Stimulated activated CD4-positive, alpha-beta T cell treated with anti-CD3 and anti-CD28 coated beads, Interleukin-4, amount 100 ng/mL, for 1 hour (primary cell): ENCODE measurements around the gene CLTCL1.

ENCODE experiments used
- DNase-seq: peaks from one replicate; pipeline ENCODE4 v3.0.0-alpha.2; 2020

Gene CLTCL1

GRCh38 chr22:19148417-19149046 is 143.0 kb downstream of the CLTCL1 start:
- DNase-seq, result no peak

DNA sequence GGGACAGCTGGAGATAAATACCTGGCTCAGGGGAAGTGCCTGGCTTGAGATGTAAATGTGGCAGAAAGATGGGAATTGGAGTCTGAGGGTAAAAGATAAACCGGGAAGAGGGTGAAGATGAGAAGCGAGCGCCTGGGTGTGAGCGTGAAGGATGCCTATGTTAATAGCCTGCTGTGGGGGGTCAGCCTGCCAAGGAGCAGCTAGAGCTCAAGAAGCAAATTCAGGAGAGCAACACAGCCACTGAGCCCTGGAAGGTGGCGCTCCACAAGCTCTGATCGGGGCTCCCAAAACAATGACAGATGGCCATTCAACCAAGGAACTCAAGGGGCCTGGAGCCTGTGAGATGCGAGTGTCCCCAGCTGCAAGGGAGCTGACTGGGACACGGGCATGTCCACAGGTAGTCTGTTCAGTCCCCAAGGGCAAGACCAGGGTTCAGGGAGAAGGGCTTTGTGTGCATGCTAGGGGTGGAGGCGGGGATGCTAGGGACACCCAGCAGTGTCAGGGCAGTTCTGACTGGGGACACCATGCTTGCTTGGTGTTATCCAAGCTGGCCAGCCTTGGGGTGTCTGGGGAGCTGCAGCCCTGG is 144.2 kb downstream of the CLTCL1 start:
- DNase-seq, result no peak

DNA sequence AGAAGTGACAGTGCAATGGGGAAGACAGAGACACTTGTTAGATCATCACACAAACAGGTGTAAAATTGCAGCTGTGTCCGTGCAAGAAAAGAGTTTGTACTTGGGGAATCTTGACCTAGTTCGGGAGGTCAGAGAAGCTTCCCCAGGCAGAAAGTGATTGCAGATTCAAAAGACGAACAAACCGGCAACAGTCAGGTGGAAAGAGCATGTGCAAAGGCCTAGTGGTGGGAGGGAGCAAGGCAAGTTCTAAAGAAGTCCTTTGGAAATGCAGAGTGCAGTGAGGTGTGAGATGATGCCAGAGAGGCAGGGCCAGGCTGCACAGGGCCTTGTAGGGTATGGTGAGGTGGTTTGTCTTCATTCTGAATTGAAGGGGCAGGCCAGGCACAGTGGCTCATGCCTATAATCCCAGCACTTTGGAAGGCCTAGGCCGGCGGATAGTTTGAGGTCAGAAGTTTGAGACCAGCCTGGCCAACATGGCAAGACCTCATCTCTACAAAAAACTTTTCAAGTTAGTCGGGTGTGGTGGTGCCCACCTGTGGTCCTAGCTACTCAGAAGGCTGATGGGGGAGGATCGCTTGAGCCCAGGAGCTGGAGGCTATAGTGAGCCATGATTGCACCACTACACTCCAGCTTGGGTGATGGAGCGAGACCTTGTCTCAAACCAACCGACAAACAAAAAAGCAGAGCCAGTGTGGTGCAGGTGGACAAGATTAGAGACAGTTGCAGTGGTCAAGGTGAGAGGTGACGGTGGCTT is 145.1 kb downstream of the CLTCL1 start:
- DNase-seq, result no peak

GRCh38 chr22:19143967-19144400 is 147.5 kb downstream of the CLTCL1 start:
- peak; percentile 22 for DNase-seq

GRCh38 chr22:19143212-19143611 is 148.3 kb downstream of the CLTCL1 start:
- no peak for DNase-seq

GRCh38 chr22:19142394-19142793 is 149.1 kb downstream of the CLTCL1 start:
- DNase-seq, result no peak

DNA sequence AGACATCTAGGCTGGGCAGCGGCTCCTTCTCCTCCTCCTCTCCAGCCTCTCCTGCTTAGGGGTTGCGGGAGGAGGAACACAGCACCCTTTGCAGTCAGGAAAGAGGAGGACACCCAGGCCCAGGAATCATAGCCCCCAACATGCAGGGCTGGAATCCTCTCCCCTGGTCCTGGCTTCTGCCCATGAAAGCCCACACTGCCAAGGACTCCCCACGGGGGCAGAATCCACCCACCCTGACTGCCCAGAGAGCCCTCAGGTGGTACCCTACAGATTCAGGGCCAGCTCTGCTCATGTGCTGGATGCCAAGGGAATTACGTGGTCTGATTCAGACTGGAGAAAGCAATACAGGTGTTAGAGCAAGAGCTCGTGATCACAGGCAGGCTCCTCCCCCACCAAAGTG is 151.5 kb downstream of the CLTCL1 start:
- no peak for DNase-seq

DNA sequence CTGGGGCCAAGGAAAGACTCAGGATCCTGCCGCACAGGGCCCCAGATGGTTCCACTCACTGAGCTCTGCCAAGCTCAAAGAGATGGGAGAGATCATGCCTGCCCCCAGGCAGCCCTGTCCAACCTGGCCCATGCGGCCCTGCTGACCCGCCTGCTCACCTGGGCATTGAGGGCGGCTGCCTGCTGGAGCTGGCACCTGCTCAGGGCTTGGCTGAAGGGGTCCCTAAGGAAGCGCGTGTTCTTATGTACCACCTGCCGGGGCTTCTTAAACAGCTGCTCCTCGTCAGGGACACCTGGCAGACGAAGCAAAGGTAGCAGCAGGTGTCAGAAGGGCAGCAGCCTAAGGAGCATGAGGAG is 152.5 kb downstream of the CLTCL1 start:
- DNase-seq, result no peak

- DNase-seq, result no peak
These were observed 153.1 kb downstream of the CLTCL1 start for GRCh38 chr22:19138217-19139000.

GRCh38 chr22:19137384-19138216 is 153.9 kb downstream of the CLTCL1 start:
- no peak for DNase-seq

DNA sequence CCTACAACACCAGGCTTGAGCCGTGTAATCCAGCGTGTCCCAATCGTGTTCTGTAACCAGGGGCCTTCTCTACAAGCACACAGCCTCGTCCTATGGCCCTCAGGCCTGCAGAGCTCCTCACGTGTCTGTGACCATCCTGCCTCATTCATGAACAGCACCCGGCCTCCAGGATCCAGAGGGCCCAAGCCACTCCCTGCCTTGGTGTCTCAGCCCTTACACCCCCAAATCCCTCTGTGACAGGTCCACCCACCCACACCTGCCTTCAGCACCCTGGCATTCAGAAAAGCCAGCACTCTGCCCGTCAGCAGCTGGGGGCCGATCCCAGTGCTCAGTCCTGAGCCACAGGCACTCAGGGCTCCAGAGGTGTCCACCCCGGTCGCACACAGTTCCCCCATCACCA is 154.6 kb downstream of the CLTCL1 start:
- DNase-seq, result no peak

GRCh38 chr22:19134874-19135273 is 156.6 kb downstream of the CLTCL1 start:
- DNase-seq, result no peak

- no peak for DNase-seq
These were observed 157.2 kb downstream of the CLTCL1 start for GRCh38 chr22:19134176-19134831.

- DNase-seq, result no peak
These were observed 158.0 kb downstream of the CLTCL1 start for GRCh38 chr22:19133561-19133960.

- DNase-seq, result no peak
These were observed 158.7 kb downstream of the CLTCL1 start for GRCh38 chr22:19132693-19133400.

DNA sequence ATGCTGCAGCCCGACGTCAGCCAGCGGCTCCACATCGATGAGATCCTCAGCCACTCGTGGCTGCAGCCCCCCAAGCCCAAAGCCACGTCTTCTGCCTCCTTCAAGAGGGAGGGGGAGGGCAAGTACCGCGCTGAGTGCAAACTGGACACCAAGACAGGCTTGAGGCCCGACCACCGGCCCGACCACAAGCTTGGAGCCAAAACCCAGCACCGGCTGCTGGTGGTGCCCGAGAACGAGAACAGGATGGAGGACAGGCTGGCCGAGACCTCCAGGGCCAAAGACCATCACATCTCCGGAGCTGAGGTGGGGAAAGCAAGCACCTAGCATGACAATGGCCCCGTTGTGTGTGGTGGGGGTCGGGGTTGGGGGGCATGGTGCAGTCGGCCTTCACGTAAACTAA is 159.4 kb downstream of the CLTCL1 start:
- no peak for DNase-seq

DNA sequence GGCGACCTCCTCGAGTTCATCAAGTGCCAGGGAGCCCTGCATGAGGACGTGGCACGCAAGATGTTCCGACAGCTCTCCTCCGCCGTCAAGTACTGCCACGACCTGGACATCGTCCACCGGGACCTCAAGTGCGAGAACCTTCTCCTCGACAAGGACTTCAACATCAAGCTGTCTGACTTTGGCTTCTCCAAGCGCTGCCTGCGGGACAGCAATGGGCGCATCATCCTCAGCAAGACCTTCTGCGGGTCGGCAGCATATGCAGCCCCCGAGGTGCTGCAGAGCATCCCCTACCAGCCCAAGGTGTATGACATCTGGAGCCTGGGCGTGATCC is 159.9 kb downstream of the CLTCL1 start:
- DNase-seq, result no peak

DNA sequence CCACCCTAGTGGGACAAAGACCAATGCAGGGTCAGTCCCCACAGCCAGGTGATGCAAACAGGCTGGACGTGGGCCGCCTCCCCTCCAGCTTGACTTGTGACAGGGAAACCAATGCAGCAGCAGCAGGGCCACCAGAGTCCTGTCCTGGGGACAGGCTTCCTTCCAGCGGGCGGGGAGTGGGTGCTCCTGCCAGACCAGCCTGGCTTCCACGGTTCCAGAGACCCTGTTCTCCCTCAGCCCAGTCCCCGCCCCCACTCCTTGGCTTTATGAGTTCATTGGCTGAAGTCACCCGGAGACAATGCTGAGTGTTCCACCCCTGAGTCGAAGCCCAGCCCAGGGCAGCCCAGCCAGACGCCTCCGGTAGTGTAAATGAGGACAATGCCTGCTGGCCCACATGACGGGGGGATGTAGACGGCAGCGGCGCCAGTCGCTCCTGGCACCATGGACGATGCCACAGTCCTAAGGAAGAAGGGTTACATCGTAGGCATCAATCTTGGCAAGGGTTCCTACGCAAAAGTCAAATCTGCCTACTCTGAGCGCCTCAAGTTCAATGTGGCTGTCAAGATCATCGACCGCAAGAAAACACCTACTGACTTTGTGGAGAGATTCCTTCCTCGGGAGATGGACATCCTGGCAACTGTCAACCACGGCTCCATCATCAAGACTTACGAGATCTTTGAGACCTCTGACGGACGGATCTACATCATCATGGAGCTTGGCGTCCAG is 160.4 kb downstream of the CLTCL1 start, which contains the start of gene TSSK2:
Gene TSSK2, plus strand, starts transcription at position 350 of the 726 bp plus-strand sequence. Its CDS starts 92 bp downstream, at position 442.
- no peak for DNase-seq

DNA sequence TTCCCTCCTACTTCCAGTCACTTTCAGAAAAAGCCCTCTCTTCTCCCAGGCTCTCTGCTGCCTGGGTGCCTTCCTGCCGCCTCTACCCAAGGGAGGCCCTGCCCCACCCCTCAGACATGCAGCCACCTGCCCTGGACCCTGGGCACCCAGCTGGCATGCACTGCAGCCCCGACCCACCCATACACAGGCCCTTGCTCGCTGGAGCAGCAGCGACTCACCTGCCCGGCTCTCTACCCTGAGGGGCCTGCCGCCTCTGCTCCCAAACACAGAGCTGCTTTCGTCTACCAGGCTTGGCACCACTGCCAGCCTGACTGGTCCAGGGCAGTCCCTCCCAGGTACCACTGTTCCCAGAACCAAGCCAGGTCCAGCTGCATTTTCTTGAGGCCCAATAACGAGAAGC is 161.6 kb downstream of the CLTCL1 start:
- DNase-seq, result no peak
